Activated B cell treated with CpG ODN at 0.5 μM for 24 hours (primary cell): ENCODE data around the gene AMIGO3. TPM values are rescaled to one million over a fixed set of nuclear protein-coding genes. Genes with fewer than 3 reads are reported as not detected.

Experiments used
- ATAC-seq: fragments of 200-7000 bp; cut with Tn5 transposase; one replicate; pipeline ENCODE4 v1.10.0; 2021; ENCODE audit warnings: low read depth, mild to moderate bottlenecking, moderate library complexity
- CTCF ChIA-PET: fragments of 350-600 bp; sonication (Branson Sonifier 250); formaldehyde crosslinking; loops from one replicate; lab custom pipeline; 2021; ENCODE audit warnings: antibody characterized with exemption; lab: Charles Lee
- POLR2A ChIA-PET: fragments of 350-600 bp; sonication (Branson Sonifier 250); formaldehyde crosslinking; loops from one replicate; lab custom pipeline; 2021; ENCODE audit warnings: antibody characterized with exemption; lab: Charles Lee
- DNase-seq: peaks from one replicate; pipeline ENCODE4 v3.0.0; 2022
- H3K27ac Mint-ChIP-seq: one replicate; pipeline ENCODE4 v1.8.0; 2020; ENCODE audit warnings: mixed read lengths
- H3K27me3 Mint-ChIP-seq: one replicate; pipeline ENCODE4 v1.8.0; 2021; ENCODE audit warnings: mixed read lengths
- H3K36me3 Mint-ChIP-seq: one replicate; pipeline ENCODE4 v1.8.0; 2021; ENCODE audit warnings: low read depth, mixed read lengths
- H3K4me1 Mint-ChIP-seq: one replicate; pipeline ENCODE4 v1.8.0; 2021; ENCODE audit warnings: mixed read lengths
- H3K4me3 Mint-ChIP-seq: one replicate; pipeline ENCODE4 v1.8.0; 2020; ENCODE audit warnings: mild to moderate bottlenecking, mixed read lengths
- H3K9me3 Mint-ChIP-seq: one replicate; pipeline ENCODE4 v1.8.0; 2020; ENCODE audit warnings: mixed read lengths
- CTCF ChIP-seq: fragments of 200-600 bp; IDR thresholded peaks from one replicate; pipeline ENCODE4 v1.8.0; 2022; ENCODE audit warnings: antibody characterized with exemption, mild to moderate bottlenecking
- intact Hi-C: fragments of 100-400 bp; cut with micrococcal nuclease; formaldehyde crosslinking; loops from one replicate; pipeline ENCODE4 v1.15.1; 2024
- total RNA-seq: library from RNA; stranded (reverse); gene quantifications from 2 replicates; pipeline ENCODE4 v1.2.3, GENCODE V29; 2022

Gene AMIGO3
- total RNA-seq, 1 donor from 2014 or later, result not detected

GRCh38 chr3:49706456-49707112 is 12.9 kb downstream of the AMIGO3 start:
- ChIA-PET CTCF (no interaction called here), POLR2A (no interaction called here)
- DNase-seq, result no peak
- Mint-ChIP-seq H3K4me3 (no peak overlapping the region), H3K27ac (no peak overlapping the region), H3K27me3 (no peaks in the 10 kb centered on the region), H3K4me1 (peaks cover 4% of the 10 kb centered on the region), H3K9me3 (no peaks in the 10 kb centered on the region), H3K36me3 (peaks cover 34% of the 10 kb centered on the region)
- intact Hi-C loops, result no loop called here
- no peak for ATAC-seq
- no peak for TF ChIP-seq CTCF

GRCh38 chr3:49705390-49705960 is 14.0 kb downstream of the AMIGO3 start:
- H3K9me3 Mint-ChIP-seq, result no peaks in the 10 kb centered on the region
- ATAC-seq (no peak), DNase-seq (no peak)
- intact Hi-C loops, result no loop called here
- ChIA-PET POLR2A (no interaction called here), CTCF (no interaction called here)
- H3K27me3 Mint-ChIP-seq, result no peaks in the 10 kb centered on the region
- no peak for TF ChIP-seq CTCF
- no peak overlapping the region for H3K27ac Mint-ChIP-seq
- no peak overlapping the region for H3K4me3 Mint-ChIP-seq
- H3K36me3 Mint-ChIP-seq, result peaks cover 41% of the 10 kb centered on the region
- peaks cover 4% of the 10 kb centered on the region for H3K4me1 Mint-ChIP-seq

GRCh38 chr3:49704629-49705028 is 14.9 kb downstream of the AMIGO3 start:
- intact Hi-C loops, result no loop called here
- CTCF ChIA-PET, result interaction anchor here (2.0 kb wide), 2 partner anchors 134 to 165 kb away, joined by 8 to 9 read pairs; no protein-coding TSS in a partner anchor
- Mint-ChIP-seq H3K27me3 (no peaks in the 10 kb centered on the region), H3K27ac (no peak overlapping the region), H3K36me3 (peaks cover 44% of the 10 kb centered on the region), H3K4me1 (peaks cover 4% of the 10 kb centered on the region), H3K9me3 (no peaks in the 10 kb centered on the region), H3K4me3 (no peak overlapping the region)
- POLR2A ChIA-PET, result interaction anchor here (0.5 kb wide), 1 partner anchor 101 kb away, joined by 4 read pairs; no protein-coding TSS in a partner anchor
- TF ChIP-seq CTCF, result no peak
- DNase-seq, result no peak
- ATAC-seq, result no peak

- ChIA-PET POLR2A (no interaction called here), CTCF (interaction anchor here (0.7 to 2.0 kb wide), 7 partner anchors 9 to 202 kb away, joined by 3 to 9 read pairs (median 5); partner anchors contain the start of gene AMIGO3)
- ATAC-seq, result no peak
- no peak overlapping the region for H3K4me3 Mint-ChIP-seq
- no peak for TF ChIP-seq CTCF
- no peak for DNase-seq
- H3K9me3 Mint-ChIP-seq, result no peaks in the 10 kb centered on the region
- no peaks in the 10 kb centered on the region for H3K27me3 Mint-ChIP-seq
- peaks cover 47% of the 10 kb centered on the region for H3K36me3 Mint-ChIP-seq
- intact Hi-C loops, result loop anchor here (1.0 kb wide), 3 partner anchors 98 to 522 kb away; no protein-coding TSS in a partner anchor
- no peak overlapping the region for H3K27ac Mint-ChIP-seq
- peaks cover 4% of the 10 kb centered on the region for H3K4me1 Mint-ChIP-seq
Observed at GRCh38 chr3:49703956-49704355, 15.5 kb downstream of the AMIGO3 start.

GRCh38 chr3:49703443-49703927 is 16.0 kb downstream of the AMIGO3 start:
- Mint-ChIP-seq H3K4me3 (no peak overlapping the region), H3K36me3 (peaks cover 50% of the 10 kb centered on the region), H3K27ac (peak overlapping the region; percentile 41), H3K4me1 (peaks cover 4% of the 10 kb centered on the region), H3K9me3 (no peaks in the 10 kb centered on the region), H3K27me3 (no peaks in the 10 kb centered on the region)
- intact Hi-C loops, result loop anchor here (1.0 kb wide), 3 partner anchors 99 to 523 kb away; no protein-coding TSS in a partner anchor
- DNase-seq, result peak; percentile 54
- ChIA-PET CTCF (interaction anchor here (0.7 to 2.0 kb wide), 7 partner anchors 10 to 203 kb away, joined by 3 to 9 read pairs (median 5); partner anchors contain the start of gene AMIGO3), POLR2A (interaction anchor here (1.5 kb wide), 1 partner anchor 136 kb away, joined by 7 read pairs; no protein-coding TSS in a partner anchor)
- no peak for TF ChIP-seq CTCF
- peak; percentile 100 for ATAC-seq
